PC-3 (cell line): Measurements from ENCODE around the gene CRB2. TPM values are rescaled to one million over a fixed set of nuclear protein-coding genes. Genes with fewer than 3 reads are reported as not detected.

Source experiments
- ATAC-seq: fragments of 200-7000 bp; cut with Tn5 transposase; 2 replicates; pipeline ENCODE4 v1.9.1; 2020; ENCODE audit warnings: mild to moderate bottlenecking, moderate library complexity
- BruUV-seq: library from RNA; stranded (reverse); fragments of 400-500 nt; replicated peaks from 2 replicates; lab custom pipeline; 2021; lab: Mats Ljungman, UMichigan
- CTCF ChIA-PET: fragments of 300-600 bp; sonication (Branson Sonifier 250); formaldehyde crosslinking; loops from one replicate; lab custom pipeline; 2022; ENCODE audit warnings: antibody characterized with exemption; lab: Charles Lee
- POLR2A ChIA-PET: fragments of 300-600 bp; sonication (Branson Sonifier 250); formaldehyde crosslinking; loops from one replicate; lab custom pipeline; 2022; ENCODE audit warnings: antibody characterized with exemption; ENCODE audit not compliant: unreplicated experiment; lab: Charles Lee
- DNase-seq: peaks from one replicate; pipeline ENCODE4 v3.0.0-alpha.2; 2015
- H2AFZ ChIP-seq: fragments of 300-600 bp; sonication (generic); 2 replicates; pipeline ENCODE4 v1.6.0; 2016; ENCODE audit warnings: antibody characterized with exemption, low read length
- H3F3A ChIP-seq: fragments of 300-600 bp; sonication (generic); one replicate; pipeline ENCODE4 v1.6.0; 2017; ENCODE audit warnings: antibody characterized with exemption, low read length, control low read depth, mild to moderate bottlenecking; ENCODE audit not compliant: unreplicated experiment
- H3K27ac ChIP-seq: fragments of 300-600 bp; sonication (generic); 2 replicates; pipeline ENCODE4 v1.5.1; 2016; ENCODE audit warnings: mild to moderate bottlenecking, low read length
- H3K27me3 ChIP-seq: fragments of 300-600 bp; sonication (generic); 2 replicates; pipeline ENCODE4 v1.6.1; 2016; ENCODE audit warnings: low read length, mixed read lengths
- H3K36me3 ChIP-seq: fragments of 300-600 bp; sonication (generic); 2 replicates; pipeline ENCODE4 v1.6.1; 2016; ENCODE audit warnings: low read depth, mixed run types, low read length, mixed read lengths
- H3K4me1 ChIP-seq: fragments of 300-600 bp; sonication (generic); 2 replicates; pipeline ENCODE4 v1.5.1; 2016; ENCODE audit warnings: low read length; ENCODE audit not compliant: insufficient read depth
- H3K4me2 ChIP-seq: fragments of 300-600 bp; sonication (generic); 2 replicates; pipeline ENCODE4 v1.6.0; 2016; ENCODE audit warnings: low read length
- H3K4me3 ChIP-seq: fragments of 300-600 bp; sonication (generic); 2 replicates; pipeline ENCODE4 v1.5.1; 2016; ENCODE audit warnings: mild to moderate bottlenecking, low read length, mixed read lengths
- H3K79me2 ChIP-seq: fragments of 300-600 bp; sonication (generic); 2 replicates; pipeline ENCODE4 v1.6.1; 2017; ENCODE audit warnings: low read length, mixed read lengths
- H3K9ac ChIP-seq: fragments of 300-600 bp; sonication (generic); 2 replicates; pipeline ENCODE4 v1.6.0; 2016; ENCODE audit warnings: mild to moderate bottlenecking, low read length
- H3K9me2 ChIP-seq: fragments of 300-600 bp; sonication (generic); replicated peaks from 2 replicates; pipeline ENCODE4 v1.6.1; 2016; ENCODE audit warnings: mixed run types, low read length, mixed read lengths
- H3K9me3 ChIP-seq: fragments of 300-600 bp; sonication (generic); 2 replicates; pipeline ENCODE4 v1.6.1; 2016; ENCODE audit warnings: low read length, mixed read lengths
- H4K20me1 ChIP-seq: fragments of 300-600 bp; sonication (generic); 2 replicates; pipeline ENCODE4 v1.6.1; 2016; ENCODE audit warnings: low read length, mixed read lengths
- CTCF ChIP-seq: fragments of 300-600 bp; sonication (generic); conservative IDR thresholded peaks from 2 replicates; pipeline ENCODE4 v1.5.1; 2017; ENCODE audit warnings: antibody characterized with exemption, low read depth, mild to moderate bottlenecking, low read length
- EZH2 ChIP-seq: fragments of 300-600 bp; sonication (generic); IDR thresholded peaks from one replicate; pipeline ENCODE4 v1.6.1; 2017; ENCODE audit warnings: antibody characterized with exemption, mild to moderate bottlenecking, low read length; ENCODE audit not compliant: unreplicated experiment
- EZH2phosphoT487 ChIP-seq: fragments of 300-600 bp; sonication (generic); IDR thresholded peaks from 2 replicates; pipeline ENCODE4 v1.6.1; 2018; ENCODE audit warnings: mild to moderate bottlenecking, antibody characterized with exemption, low read length, borderline replicate concordance
- intact Hi-C: fragments of 100-400 bp; cut with micrococcal nuclease; formaldehyde crosslinking; loops from 2 replicates; pipeline ENCODE4 v1.9.0; 2023
- total RNA-seq: library from RNA; depleted of rRNA; stranded (reverse); fragments of >200 nt; gene quantifications from 2 replicates; pipeline ENCODE4 v1.2.3, GENCODE V29; 2014

CRB2 gene
- total RNA-seq, 1 experiment from 2014 or later, result not detected

GRCh38 chr9:123318961-123319421 is 37.0 kb upstream of the CRB2 start:
- Histone ChIP-seq H2AFZ (no peak overlapping the region), H3K9me2 (no peaks in the 10 kb centered on the region), H3K9ac (no peak overlapping the region), H3K79me2 (no peaks in the 10 kb centered on the region), H3K36me3 (no peaks in the 10 kb centered on the region), H3K4me3 (no peak overlapping the region), H4K20me1 (no peaks in the 10 kb centered on the region), H3K27me3 (no peaks in the 10 kb centered on the region), H3K27ac (no peak overlapping the region), H3K4me2 (no peak overlapping the region), H3K9me3 (no peaks in the 10 kb centered on the region), H3F3A (no peaks in the 10 kb centered on the region), H3K4me1 (no peaks in the 10 kb centered on the region)
- no TSS peak for BruUV-seq
- intact Hi-C loops, result no loop called here
- POLR2A ChIA-PET, result no interaction called here
- DNase-seq (no peak), ATAC-seq (no peak)
- no peak for TF ChIP-seq EZH2
- TF ChIP-seq CTCF, result no peak
- TF ChIP-seq EZH2phosphoT487, result no peak
- CTCF ChIA-PET, result no interaction called here

GRCh38 chr9:123319541-123320339 is 36.3 kb upstream of the CRB2 start:
- intact Hi-C loops, result no loop called here
- Histone ChIP-seq H3K9me2 (no peaks in the 10 kb centered on the region), H3F3A (no peaks in the 10 kb centered on the region), H3K4me2 (no peak overlapping the region), H3K79me2 (no peaks in the 10 kb centered on the region), H3K9ac (no peak overlapping the region), H3K27ac (no peak overlapping the region), H3K27me3 (no peaks in the 10 kb centered on the region), H3K9me3 (no peaks in the 10 kb centered on the region), H3K36me3 (no peaks in the 10 kb centered on the region), H4K20me1 (no peaks in the 10 kb centered on the region), H2AFZ (no peak overlapping the region), H3K4me1 (no peaks in the 10 kb centered on the region), H3K4me3 (no peak overlapping the region)
- DNase-seq (no peak), ATAC-seq (no peak)
- POLR2A ChIA-PET, result no interaction called here
- TF ChIP-seq EZH2, result no peak
- no peak for TF ChIP-seq EZH2phosphoT487
- no peak for TF ChIP-seq CTCF
- no TSS peak for BruUV-seq
- CTCF ChIA-PET, result interaction anchor here (0.6 kb wide), 1 partner anchor 683 kb away, joined by 3 read pairs; no protein-coding TSS in a partner anchor

GRCh38 chr9:123320814-123321213 is 35.2 kb upstream of the CRB2 start:
- Histone ChIP-seq H3K9me3 (no peaks in the 10 kb centered on the region), H3K4me1 (no peaks in the 10 kb centered on the region), H2AFZ (no peak overlapping the region), H3K4me3 (no peak overlapping the region), H3K36me3 (no peaks in the 10 kb centered on the region), H3K9ac (no peak overlapping the region), H4K20me1 (no peaks in the 10 kb centered on the region), H3K4me2 (no peak overlapping the region), H3K9me2 (no peaks in the 10 kb centered on the region), H3K79me2 (no peaks in the 10 kb centered on the region), H3F3A (no peaks in the 10 kb centered on the region), H3K27ac (no peak overlapping the region), H3K27me3 (no peaks in the 10 kb centered on the region)
- ATAC-seq, result no peak
- CTCF ChIA-PET, result no interaction called here
- intact Hi-C loops, result no loop called here
- no TSS peak for BruUV-seq
- POLR2A ChIA-PET, result no interaction called here
- DNase-seq, result no peak
- TF ChIP-seq EZH2, result no peak
